GM21786 (cell line): ENCODE results near the gene DNAJC12.
A peak's percentile ranks its signal among the peaks of the same experiment; 100 is the strongest.
"Not testable (repeated sequence)": the region's sequence is repeated elsewhere in the genome, so short reads cannot be mapped to it uniquely, and the experiment has no call there.

ENCODE experiments used
- ATAC-seq: cut with Tn5 transposase; IDR thresholded peaks from one replicate; pipeline ENCODE4 v1.9.1; 2021; ENCODE audit not compliant: unreplicated experiment

Gene DNAJC12

DNA sequence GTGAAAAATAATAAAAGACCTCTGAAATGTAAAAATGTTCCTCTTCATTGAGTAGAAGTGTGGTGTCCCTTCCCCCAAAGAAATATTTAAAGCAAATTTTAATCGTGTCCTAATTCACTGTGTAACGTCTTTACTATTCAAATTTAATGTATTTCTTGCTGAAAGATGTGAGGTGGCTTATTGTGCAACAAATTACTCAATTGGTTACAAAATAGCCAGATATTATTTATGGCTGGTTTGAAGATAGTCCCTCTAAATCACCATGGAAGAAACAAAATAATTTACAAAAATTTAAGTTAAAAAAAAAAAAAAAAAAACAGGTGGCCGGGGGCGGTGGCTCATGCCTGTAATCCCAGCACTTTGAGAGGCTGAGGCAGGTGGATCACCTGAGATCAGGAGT lies 43.7 kb downstream of the DNAJC12 start:
- no peak for ATAC-seq

GRCh38 chr10:67793313-67793712 lies 44.7 kb downstream of the DNAJC12 start:
- no peak for ATAC-seq

GRCh38 chr10:67792653-67793052 lies 45.3 kb downstream of the DNAJC12 start:
- ATAC-seq = no peak

- peak; percentile 52 for ATAC-seq
Observed at GRCh38 chr10:67790534-67791408, 47.2 kb downstream of the DNAJC12 start.

- ATAC-seq = no peak
Observed at GRCh38 chr10:67789769-67790168, 48.2 kb downstream of the DNAJC12 start.

- ATAC-seq = peak; percentile 58
Observed at GRCh38 chr10:67788028-67788886, 49.7 kb downstream of the DNAJC12 start.

DNA sequence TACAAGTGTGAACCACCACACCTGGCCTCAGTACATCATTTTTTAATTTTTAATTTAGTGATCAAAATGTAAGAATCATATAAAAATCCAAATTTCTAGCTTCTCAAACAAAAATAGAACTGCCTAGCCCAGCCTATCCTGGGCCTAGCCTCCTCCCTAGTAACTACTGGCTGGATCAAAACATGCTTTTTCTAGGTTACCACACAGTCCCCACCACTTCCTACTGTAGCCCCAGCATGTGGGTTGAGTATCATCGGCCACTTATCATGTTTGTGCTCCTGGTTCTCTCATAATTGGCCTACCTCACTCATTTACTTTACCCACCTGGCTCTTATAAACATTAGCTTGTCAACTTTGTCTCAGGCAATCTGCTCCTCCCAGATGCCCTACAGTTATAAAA lies 52.9 kb downstream of the DNAJC12 start:
- no peak for ATAC-seq

DNA sequence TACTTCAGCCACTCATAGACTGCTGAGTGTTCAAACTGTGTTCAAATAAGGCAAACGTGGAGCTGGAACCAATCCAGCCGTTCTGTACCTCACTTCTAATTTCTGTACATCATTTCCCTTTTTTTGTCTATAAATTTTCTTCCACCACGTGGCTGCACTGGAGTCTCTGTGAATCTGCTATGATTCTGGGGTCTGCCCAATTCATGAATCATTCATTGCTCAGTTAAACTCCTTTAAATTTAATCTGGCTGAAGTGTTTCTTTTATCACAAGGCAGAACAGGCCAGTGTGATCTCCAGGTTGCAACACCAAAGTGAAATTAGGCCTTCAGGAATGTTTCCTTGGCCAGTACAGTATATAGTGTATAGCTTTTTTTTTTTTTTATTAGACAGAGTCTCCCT lies 53.5 kb downstream of the DNAJC12 start:
- no peak for ATAC-seq

DNA sequence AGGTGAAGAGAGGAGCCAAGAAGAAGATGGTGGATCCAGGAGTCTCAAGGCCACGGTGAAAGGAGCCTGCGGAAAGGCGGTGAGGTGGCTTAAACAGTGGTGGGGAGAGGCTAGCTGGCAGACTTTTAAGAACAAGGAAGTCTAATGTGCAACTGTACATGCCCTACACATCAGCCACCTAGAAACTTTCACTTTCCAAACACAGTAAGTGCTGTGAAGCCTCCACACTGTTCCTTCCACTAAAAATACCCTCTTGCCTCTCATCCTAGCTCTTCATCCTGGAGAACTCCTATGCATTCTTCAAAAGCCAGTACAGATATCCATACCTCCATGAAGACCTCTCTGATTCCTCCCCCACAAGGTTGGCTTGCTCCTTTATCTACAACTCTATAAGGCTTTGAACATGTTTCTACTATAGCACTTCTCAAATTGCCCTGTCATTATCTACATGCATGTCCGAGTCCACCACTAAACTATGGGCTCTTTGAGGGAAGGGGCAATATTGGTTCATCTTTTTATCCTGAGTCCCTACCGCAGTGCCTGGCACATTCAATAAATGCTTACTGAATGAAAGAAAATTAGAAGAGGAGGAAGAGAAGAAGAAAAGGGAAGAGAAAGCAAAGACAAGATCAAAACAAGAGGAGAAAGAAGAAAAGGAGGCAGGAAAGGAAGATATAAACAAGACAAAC lies 54.2 kb downstream of the DNAJC12 start:
- ATAC-seq = peak; percentile 45

GRCh38 chr10:67782530-67782929 lies 55.5 kb downstream of the DNAJC12 start:
- no peak for ATAC-seq

DNA sequence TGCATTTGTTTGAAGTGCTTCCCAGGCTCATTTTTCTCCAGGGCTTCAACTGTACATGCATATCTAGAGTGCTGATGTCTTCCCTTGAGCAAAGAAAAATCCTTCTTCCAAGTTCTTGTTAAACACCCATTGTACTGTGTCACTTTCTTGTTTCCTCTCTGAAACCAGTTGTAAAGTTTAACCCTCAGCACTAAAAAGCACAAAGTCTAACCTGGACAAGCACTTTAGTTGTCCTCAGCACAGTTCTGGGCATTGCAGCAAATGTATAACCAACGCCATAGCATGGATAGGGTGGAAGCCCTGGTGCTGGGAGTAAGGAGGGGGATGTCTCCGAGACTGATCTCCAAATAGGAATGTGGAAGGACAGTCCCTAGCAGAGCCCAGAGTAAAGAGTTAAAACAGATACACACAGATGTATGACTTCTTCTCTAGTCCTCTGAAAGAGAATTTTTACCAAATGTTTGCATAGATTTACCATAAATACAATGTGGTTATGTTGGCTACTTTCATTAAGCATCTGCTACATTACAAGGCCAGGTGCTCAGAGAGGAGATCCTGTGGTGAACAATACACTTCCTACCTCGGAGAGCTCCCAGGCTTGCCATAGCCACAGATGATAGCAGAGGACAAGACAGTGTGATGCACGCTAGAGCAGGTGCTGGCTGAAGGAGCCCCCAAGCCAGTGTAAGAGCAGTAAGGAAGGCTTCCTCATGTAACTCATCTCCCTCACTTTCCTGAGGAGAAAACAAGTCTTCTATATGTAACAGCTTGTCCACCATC lies 57.0 kb downstream of the DNAJC12 start:
- ATAC-seq = peak; percentile 75

DNA sequence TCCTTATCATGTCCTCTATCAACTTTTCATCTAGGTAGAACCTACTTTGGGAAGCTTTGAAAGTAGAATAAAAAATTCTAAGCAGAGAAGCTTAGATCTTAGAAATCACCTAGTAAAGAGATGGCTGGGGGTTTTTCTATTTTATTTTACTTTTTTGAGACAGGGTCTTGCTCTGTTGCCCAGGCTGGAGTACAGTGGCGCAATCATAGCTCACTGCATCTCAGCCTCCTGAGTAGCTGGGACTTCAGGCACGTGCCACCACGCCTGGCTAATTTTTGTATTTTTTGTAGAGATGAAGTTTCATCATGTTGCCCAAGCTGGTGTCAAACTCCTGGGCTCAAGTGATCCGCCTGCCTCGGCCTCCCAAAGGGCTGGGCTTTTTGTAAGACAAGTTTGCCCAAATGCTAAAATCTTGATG lies 57.8 kb downstream of the DNAJC12 start:
- not testable (repeated sequence) for ATAC-seq

DNA sequence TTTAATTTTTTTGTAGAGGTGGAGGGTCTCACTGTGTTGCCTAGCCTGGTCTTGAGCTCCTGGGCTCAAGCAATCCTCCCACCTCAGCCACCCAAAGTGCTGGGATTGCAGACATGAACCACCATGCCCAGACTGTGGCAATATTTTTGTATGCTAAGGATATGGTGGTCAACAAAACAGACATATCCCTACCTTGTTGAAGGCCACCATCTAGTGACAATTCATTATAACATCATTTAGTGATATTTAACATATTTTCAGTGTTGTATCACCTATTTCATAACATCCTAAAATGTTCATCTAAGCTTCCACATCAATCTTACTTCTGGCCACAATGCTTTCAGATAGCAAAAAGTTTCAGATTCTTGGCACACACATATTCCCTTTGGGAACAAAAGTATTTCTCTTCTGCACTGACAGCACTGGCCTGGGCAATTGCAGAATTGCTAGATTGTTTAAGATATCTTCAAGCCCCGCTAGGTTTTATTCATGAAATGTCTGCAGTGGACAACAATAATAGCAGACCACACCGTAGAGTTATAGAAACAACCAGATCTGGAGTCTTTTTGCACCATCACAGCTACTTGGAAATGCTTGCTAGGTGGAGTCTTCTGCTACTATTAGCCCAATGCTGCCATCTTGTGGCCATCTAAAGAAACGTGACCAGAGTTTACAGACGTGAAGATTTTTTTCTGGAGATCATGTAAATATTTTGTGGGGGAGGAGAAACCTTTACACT lies 58.4 kb downstream of the DNAJC12 start:
- peak; percentile 29 for ATAC-seq

GRCh38 chr10:67776371-67776770 lies 61.6 kb downstream of the DNAJC12 start:
- no peak for ATAC-seq

GRCh38 chr10:67775279-67775678 lies 62.7 kb downstream of the DNAJC12 start:
- ATAC-seq = no peak

DNA sequence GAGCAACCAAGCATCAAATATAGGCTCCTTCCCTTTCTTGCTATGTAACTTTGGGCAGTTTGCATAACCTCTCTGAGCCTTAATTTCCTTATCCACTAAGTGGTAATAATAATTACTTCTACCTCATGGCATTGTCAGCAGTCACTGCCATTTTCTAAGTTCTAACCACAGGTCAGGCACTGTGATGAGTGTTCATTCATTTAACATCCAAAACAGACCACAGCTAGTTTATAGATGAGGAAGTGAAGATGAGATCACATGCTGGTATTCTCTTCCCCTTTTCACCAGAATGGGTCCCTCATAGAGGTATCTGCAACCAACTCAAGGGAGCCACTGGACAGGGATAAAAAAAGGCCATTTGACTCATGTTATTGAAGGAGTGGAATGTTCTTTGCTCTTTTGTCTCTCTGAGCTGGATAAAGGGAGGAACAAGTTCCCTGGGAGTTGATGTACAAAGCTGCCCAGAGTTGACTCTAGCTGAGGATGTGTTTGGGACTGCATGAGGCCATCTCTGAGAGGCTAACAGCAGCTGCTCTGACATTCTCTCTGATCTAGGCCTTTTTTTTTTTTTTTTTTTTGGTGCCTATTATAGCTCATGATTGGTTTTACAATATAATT lies 65.0 kb downstream of the DNAJC12 start:
- peak; percentile 89 for ATAC-seq

GRCh38 chr10:67772151-67772550 lies 65.8 kb downstream of the DNAJC12 start:
- ATAC-seq = no peak

DNA sequence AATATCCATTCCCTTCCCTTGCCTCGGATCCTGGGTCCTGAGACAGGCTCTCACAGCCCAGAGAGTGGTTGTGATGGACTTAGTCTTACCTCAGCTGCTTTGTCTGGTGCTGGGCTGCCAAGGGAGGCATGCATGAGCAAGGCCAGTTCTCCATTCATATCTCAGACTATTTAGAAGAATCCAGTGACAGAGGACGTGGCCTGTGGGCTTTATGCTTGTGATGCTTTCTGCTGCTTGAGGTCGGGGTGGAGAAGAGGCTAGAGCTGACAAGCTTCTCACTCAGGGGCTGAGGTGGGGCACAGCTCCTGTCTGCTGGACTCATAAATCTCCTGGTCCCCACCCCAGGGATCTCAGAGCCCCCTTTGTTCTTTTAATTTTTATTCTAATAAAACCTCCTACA lies 66.8 kb downstream of the DNAJC12 start:
- ATAC-seq = peak; percentile 8

GRCh38 chr10:67770537-67770936 lies 67.5 kb downstream of the DNAJC12 start:
- peak; percentile 69 for ATAC-seq
